Renal cortical epithelial cell (primary cell): Measurements from ENCODE around the gene PARM1. TPM values are rescaled to one million over a fixed set of nuclear protein-coding genes. Genes with fewer than 3 reads are reported as not detected.

Experiments used
- DNase-seq: peaks from one replicate; pipeline ENCODE4 v3.0.0-alpha.2; 2011; ENCODE audit warnings: low read depth
- total RNA-seq: library from RNA; depleted of rRNA; stranded (reverse); fragments of >200 nt; gene quantifications from 2 replicates; pipeline ENCODE4 v1.2.3, GENCODE V29; 2014

PARM1 gene
- total RNA-seq, 1 donor from 2014 or later = 0.05 TPM

- DNase-seq = no peak
These were observed 148.0 kb downstream of the PARM1 start for GRCh38 chr4:75080888-75081287.

GRCh38 chr4:75081561-75081960, 148.6 kb downstream of the PARM1 start:
- DNase-seq = no peak

GRCh38 chr4:75087416-75087815, 154.5 kb downstream of the PARM1 start:
- DNase-seq = no peak

- DNase-seq = no peak
These were observed 154.9 kb downstream of the PARM1 start for GRCh38 chr4:75087865-75088264.

GRCh38 chr4:75089206-75089605, 156.3 kb downstream of the PARM1 start:
- DNase-seq = no peak

GRCh38 chr4:75099321-75099720, 166.4 kb downstream of the PARM1 start:
- DNase-seq = no peak

Other genes starting within 250 kb of the PARM1 start
- 8.9 and 15.3 TPM in 2 replicates for gene BTC, start 138.6 kb upstream of the PARM1 start, total RNA-seq